Purkinje cell (primary cell): ENCODE measurements around the gene NDST4. TPM values are rescaled to one million over a fixed set of nuclear protein-coding genes. Genes with fewer than 3 reads are reported as not detected.

Experiments used
- polyA plus RNA-seq: library from polyadenylated mRNA; unstranded; fragments of >200 nt; fragmentation: Nextera tagmentation; gene quantifications from 2 replicates; pipeline ENCODE4 v1.2.1, GENCODE V29; 2014

NDST4 gene
- polyA plus RNA-seq, result not detected in 2 replicates

DNA sequence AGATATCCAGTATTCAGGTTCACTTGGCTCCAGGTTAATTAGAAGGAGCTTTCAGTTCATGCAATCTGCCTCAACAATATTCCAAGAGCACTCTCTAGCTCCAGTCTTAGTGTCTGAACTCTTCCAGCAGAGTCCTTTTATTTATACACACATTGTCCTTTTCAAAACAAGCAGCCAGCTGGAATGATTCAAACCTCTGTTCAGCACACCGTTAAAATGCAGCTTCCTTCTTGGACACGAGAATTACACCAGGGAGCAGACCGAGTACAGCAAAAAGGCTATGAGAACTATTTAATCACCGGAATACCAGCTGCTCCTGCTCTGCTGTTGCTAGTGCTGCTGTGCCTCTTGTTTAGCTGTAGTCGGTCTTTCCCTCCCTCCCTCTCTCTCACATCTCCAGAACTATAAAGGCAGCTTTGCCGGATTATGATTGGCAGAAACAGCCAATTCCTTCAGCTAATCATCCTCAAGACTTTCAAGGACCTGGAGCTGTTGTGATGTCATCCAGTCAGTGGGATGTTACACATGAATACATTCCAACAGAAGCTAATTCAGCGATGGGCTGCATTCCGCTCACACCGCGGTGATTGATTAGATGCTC is at the start of gene NDST4:
TSS of gene NDST4 (minus strand) at position 115 of the 601 bp plus-strand sequence. CDS start 36,584 bp downstream, outside the sequence.

